DMS 273 (cell line): ENCODE results near the gene ARHGAP32.

Source experiments
- DNase-seq: peaks from one replicate; lab custom pipeline; 2025; ENCODE audit not compliant: unreplicated experiment; lab: John Stamatoyannopoulos, UW

ARHGAP32 gene

DNA sequence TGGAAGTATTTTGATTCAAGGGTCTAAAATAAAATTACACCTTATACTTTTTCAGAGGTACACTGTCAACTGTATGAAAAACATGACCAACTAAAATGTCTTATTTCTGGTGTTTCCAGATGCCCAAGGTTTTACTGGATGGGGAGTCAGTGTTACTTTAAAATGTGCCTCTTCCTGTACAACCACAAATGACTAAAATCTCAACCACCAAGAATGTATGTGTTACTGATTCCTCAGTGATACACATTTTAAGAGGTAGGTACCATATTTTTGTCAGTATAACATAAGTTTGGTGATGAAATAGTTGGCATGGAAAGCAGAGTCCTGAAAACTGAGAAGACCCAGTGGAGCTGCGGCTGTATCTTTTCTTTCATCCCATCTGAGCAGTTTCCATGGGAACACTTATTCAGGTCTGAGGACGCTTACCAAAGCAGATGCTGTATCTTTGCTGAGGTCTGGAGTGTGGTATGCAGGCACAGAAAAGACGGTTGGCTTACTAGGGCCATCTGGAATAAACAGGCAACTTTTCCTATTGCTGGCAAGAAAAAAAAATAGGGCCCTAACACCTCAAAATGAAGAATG, 228.3 kb downstream of the ARHGAP32 start:
- DNase-seq, result peak; percentile 91

- peak; percentile 72 for DNase-seq
These were observed 229.2 kb downstream of the ARHGAP32 start for GRCh38 chr11:128962896-128963295.

- DNase-seq, result no peak
These were observed 230.5 kb downstream of the ARHGAP32 start for GRCh38 chr11:128961645-128962044.

- DNase-seq, result peak; percentile 16
These were observed 235.0 kb downstream of the ARHGAP32 start for GRCh38 chr11:128957202-128957482.

DNA sequence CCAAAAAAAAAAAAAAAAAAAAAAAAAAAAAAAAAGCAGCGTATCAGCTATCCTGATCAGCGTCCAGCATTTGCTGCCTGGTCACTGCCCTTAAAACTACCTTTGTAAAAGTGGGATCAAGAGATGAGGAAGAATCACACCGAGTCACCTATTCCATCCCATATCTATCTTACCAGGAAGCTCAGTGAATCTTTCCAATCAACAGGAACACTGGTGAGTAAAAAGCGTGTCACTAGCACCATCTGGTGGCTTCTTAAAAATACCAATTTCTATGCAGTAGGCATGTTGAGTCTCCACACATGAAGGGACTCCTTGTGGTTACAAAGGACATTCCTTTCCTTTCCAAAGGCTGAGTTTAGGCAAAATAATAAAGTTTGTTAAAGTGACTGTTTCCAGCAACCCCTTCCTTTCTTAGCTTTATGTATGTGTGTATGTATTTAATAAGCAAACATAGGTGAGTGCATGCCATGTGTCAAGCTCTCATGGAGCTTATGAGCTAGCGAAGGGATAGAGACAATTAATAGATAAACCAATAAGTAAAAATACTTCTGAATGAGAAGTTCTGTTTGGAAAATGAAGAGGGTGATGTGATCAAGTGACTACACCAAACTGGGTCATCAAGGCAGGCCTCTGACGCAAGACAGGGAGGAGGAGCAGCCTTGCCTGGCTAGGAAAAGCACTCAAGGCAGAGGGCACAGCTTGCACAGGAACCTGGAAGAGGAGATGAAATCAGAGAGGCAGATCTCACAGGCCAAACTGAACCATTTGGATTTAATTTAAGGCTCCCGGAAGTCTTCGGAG, 235.5 kb downstream of the ARHGAP32 start:
- DNase-seq, result peak; percentile 83

- DNase-seq, result no peak
These were observed 236.5 kb downstream of the ARHGAP32 start for GRCh38 chr11:128955636-128956035.

GRCh38 chr11:128953151-128953550, 239.0 kb downstream of the ARHGAP32 start:
- DNase-seq, result no peak

- DNase-seq, result no peak
These were observed 242.2 kb downstream of the ARHGAP32 start for GRCh38 chr11:128949791-128950454.

GRCh38 chr11:128948583-128948982, 243.5 kb downstream of the ARHGAP32 start:
- DNase-seq, result peak; percentile 45

DNA sequence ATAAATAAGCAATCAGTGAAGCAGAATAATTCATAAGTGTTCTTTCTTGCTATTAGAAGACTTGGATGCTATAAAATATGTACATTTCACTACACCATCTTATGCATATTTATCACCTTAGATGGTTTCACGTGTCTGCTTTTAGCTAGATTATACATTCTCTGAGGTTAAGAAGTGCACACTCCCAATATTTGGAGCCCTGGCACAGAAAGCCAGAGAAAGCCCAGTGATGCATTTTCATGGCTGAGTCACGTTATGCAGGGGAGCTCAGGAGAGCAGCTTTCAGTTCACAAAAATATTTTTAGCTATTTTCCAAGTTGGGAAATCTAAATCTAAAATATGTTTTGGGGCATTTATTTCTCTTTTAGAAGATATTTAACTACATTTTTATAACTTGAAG, 244.4 kb downstream of the ARHGAP32 start:
- DNase-seq, result no peak

DNA sequence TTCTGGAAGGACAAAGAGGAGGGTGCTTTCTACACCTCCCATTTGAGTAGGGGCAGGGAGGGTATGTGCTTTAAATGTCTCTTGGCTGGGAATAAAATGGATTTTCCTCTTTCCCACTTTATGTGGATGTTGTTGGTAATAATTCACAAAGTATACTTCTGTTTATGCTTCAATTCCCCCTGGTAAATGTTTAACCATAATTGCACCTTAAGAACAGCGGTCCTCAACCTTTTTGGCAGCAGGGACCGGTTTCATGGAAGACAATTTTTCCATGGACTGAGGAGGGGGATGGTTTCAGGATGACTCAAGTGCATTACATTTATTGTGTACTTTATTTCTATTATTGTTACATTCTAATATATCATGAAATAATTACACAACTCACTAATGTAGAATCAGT, 245.5 kb downstream of the ARHGAP32 start:
- DNase-seq, result no peak

DNA sequence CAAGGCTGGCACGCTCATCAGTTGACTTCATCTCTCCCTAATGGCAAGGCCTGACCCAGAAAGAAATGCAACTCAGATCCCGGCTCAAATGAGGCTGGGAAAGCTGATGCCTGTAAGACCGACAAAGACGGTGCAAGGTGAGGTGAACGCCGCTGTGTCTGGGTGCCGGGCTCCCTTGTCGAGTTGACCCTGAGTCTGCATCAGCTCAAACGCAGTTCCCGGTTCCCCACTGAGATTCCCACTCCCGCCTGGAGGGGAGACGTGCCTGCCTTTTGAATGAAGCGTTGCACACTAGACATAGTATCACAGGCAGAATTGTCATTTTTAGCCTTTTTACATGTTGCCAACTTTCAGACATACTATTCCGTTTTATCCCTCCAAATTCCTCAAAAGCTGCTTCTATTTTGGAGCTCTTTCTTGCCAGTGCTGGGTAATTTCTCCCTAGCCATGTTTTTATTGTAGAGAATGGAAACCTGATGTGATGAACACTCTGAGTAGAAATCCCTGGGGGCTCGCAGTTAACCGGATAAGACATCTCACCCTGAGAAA, 248.6 kb downstream of the ARHGAP32 start:
- no peak for DNase-seq

- DNase-seq, result no peak
These were observed 249.2 kb downstream of the ARHGAP32 start, which contains the start of gene TP53AIP1 for GRCh38 chr11:128942817-128943427. TSS of gene TP53AIP1 (minus strand) at chr11:128942871. CDS start at chr11:128937818, 5,053 bp downstream.

- DNase-seq, result no peak
These were observed 249.9 kb downstream of the ARHGAP32 start for GRCh38 chr11:128942272-128942612.

- no peak for DNase-seq
These were observed 250.4 kb downstream of the ARHGAP32 start for GRCh38 chr11:128941573-128942271.

DNA sequence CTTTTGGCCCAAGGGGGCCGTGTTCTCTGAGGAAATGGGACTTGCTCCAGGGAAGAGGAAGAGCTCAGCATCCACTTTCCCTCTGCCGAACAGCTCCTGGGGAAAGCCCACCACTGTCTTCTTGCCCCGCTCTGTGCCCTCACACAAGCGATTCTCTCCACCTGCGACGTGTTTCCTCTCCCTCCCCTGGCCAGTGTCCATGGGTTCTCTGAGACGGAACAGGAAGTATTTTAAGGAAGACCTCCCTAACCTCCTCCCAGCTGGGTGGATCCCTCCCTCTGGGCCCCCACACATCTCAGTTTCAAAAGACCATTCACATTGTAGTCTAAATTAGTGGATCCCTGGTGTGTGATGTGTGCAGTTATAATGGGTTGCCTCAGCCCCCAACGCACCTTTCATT, 251.0 kb downstream of the ARHGAP32 start:
- no peak for DNase-seq

DNA sequence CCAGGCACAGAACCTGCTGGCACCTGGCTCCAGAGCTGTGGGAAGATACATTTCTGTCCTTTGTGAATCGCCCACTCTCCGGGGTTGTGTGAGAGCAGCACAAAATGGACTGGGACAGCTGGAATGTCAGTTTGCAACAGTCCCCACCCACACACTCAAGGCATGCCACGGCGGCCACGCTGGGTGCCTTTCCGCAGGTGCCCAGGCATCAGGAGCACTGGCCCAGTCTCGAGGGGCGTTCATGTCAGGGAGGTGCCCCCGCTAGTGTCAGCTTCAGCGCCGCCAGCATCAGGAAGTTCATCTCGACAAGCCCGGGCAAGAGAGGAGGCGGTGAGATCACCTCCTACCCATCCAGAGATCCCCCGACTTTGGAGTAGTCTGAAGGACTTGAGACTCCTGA, 251.5 kb downstream of the ARHGAP32 start:
- DNase-seq, result peak; percentile 25

DNA sequence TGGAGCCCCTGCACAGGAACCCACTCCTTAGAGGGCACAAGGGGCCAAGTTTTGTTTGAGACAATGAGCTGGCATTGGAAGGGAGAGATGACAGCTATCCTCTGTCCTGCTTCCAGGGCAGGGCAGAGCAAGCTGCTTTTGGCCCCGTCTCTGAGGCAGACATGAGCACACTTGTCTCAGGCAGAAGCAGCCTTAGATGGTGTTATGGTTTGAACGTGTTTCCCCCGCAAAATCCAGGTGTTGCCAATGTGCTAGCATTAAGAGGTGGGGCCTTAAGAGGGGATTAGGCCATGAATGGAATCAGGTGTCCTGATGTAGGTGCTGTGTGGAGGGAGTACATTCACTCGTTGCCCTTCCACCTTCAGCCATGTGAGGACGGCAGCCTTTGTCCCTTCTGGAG, 252.0 kb downstream of the ARHGAP32 start:
- no peak for DNase-seq

GRCh38 chr11:128939591-128939990, 252.5 kb downstream of the ARHGAP32 start:
- DNase-seq, result peak; percentile 8

DNA sequence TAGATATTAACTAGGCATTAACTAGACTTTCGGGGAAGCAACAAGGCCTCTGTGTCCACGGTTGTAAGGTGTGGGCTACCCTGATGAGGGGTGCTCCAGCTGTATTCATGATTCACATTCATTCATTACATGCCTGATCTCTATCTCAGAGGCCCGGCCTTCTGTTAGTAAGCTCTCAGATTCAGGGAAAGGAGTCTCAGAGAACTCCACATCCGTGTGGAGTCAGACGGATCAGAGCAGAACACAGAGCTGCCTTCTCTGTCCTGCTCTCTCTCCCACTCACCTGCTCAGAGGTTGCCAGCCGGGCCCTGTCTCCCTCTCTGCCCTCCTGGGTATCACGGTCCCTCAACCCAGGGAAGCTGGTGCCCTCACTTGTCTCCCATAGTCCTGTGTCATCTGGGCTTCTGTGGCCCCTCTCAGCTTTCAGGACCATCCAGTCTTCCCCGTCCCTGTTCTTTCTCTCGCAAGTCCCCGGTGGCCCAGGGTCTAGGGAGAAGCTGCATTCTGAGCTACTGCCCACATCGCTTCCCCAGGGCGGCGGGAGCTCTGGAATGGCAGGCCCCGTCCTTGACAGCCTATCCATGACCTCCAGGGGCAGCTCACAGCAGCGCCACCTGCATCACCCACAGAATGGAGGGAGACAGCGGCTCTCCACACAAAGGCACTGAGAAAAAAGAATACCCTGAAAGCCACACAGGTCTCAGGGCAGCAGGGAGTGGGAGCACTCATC, 253.8 kb downstream of the ARHGAP32 start:
- DNase-seq, result no peak
